ENCODE results near the gene KCNK1. TPM values are rescaled to one million over a fixed set of nuclear protein-coding genes. Genes with fewer than 3 reads are reported as not detected.

Gene KCNK1
- total RNA-seq, 1 donor from 2014 or later: 5.6 TPM

GRCh38 chr1:233641029-233641428, 27.1 kb downstream of the KCNK1 start:
- no peak for DNase-seq (ENCODE audit: low spot score)
- Mint-ChIP-seq H3K27ac (ENCODE audit: unreplicated experiment) (no peak overlapping the region), H3K4me3 (ENCODE audit: unreplicated experiment) (no peak overlapping the region), H3K27me3 (ENCODE audit: unreplicated experiment) (peaks cover 2% of the 10 kb centered on the region), H3K4me1 (ENCODE audit: unreplicated experiment) (peaks cover 29% of the 10 kb centered on the region), H3K36me3 (ENCODE audit: low read depth, unreplicated experiment) (peaks cover 9% of the 10 kb centered on the region), H3K9me3 (ENCODE audit: unreplicated experiment) (no peaks in the 10 kb centered on the region)
- no peak for TF ChIP-seq CTCF (IDR thresholded peaks at IDR 0.05; ENCODE audit: unreplicated experiment)

- H3K9me3 Mint-ChIP-seq (ENCODE audit: unreplicated experiment): no peaks in the 10 kb centered on the region
- H3K27me3 Mint-ChIP-seq (ENCODE audit: unreplicated experiment): no peaks in the 10 kb centered on the region
- peaks cover 12% of the 10 kb centered on the region for H3K4me1 Mint-ChIP-seq (ENCODE audit: unreplicated experiment)
- H3K4me3 Mint-ChIP-seq (ENCODE audit: unreplicated experiment): no peak overlapping the region
- H3K36me3 Mint-ChIP-seq (ENCODE audit: low read depth, unreplicated experiment): peaks cover 3% of the 10 kb centered on the region
- H3K27ac Mint-ChIP-seq (ENCODE audit: unreplicated experiment): no peak overlapping the region
- TF ChIP-seq CTCF (IDR thresholded peaks at IDR 0.05; ENCODE audit: unreplicated experiment): no peak
- DNase-seq (ENCODE audit: low spot score): no peak
Measured at GRCh38 chr1:233647073-233647472, 33.2 kb downstream of the KCNK1 start.

- DNase-seq (ENCODE audit: low spot score): no peak
- no peaks in the 10 kb centered on the region for H3K27me3 Mint-ChIP-seq (ENCODE audit: unreplicated experiment)
- no peaks in the 10 kb centered on the region for H3K9me3 Mint-ChIP-seq (ENCODE audit: unreplicated experiment)
- H3K4me3 Mint-ChIP-seq (ENCODE audit: unreplicated experiment): no peak overlapping the region
- peaks cover 9% of the 10 kb centered on the region for H3K4me1 Mint-ChIP-seq (ENCODE audit: unreplicated experiment)
- H3K36me3 Mint-ChIP-seq (ENCODE audit: low read depth, unreplicated experiment): peaks cover 3% of the 10 kb centered on the region
- no peak overlapping the region for H3K27ac Mint-ChIP-seq (ENCODE audit: unreplicated experiment)
- no peak for TF ChIP-seq CTCF (IDR thresholded peaks at IDR 0.05; ENCODE audit: unreplicated experiment)
Measured at GRCh38 chr1:233647636-233648035, 33.7 kb downstream of the KCNK1 start.

GRCh38 chr1:233651061-233651460, 37.2 kb downstream of the KCNK1 start:
- Mint-ChIP-seq H3K27ac (ENCODE audit: unreplicated experiment) (no peak overlapping the region), H3K36me3 (ENCODE audit: low read depth, unreplicated experiment) (no peaks in the 10 kb centered on the region), H3K4me1 (ENCODE audit: unreplicated experiment) (no peaks in the 10 kb centered on the region), H3K27me3 (ENCODE audit: unreplicated experiment) (no peaks in the 10 kb centered on the region), H3K9me3 (ENCODE audit: unreplicated experiment) (no peaks in the 10 kb centered on the region), H3K4me3 (ENCODE audit: unreplicated experiment) (no peak overlapping the region)
- no peak for TF ChIP-seq CTCF (IDR thresholded peaks at IDR 0.05; ENCODE audit: unreplicated experiment)
- DNase-seq (ENCODE audit: low spot score): no peak

- TF ChIP-seq CTCF (IDR thresholded peaks at IDR 0.05; ENCODE audit: unreplicated experiment): no peak
- DNase-seq (ENCODE audit: low spot score): no peak
- Mint-ChIP-seq H3K36me3 (ENCODE audit: low read depth, unreplicated experiment) (no peaks in the 10 kb centered on the region), H3K9me3 (ENCODE audit: unreplicated experiment) (no peaks in the 10 kb centered on the region), H3K4me3 (ENCODE audit: unreplicated experiment) (no peak overlapping the region), H3K27ac (ENCODE audit: unreplicated experiment) (no peak overlapping the region), H3K4me1 (ENCODE audit: unreplicated experiment) (no peaks in the 10 kb centered on the region), H3K27me3 (ENCODE audit: unreplicated experiment) (no peaks in the 10 kb centered on the region)
Measured at GRCh38 chr1:233651563-233652233, 37.8 kb downstream of the KCNK1 start.
